NCI-H1105 (cell line): ENCODE results near the gene ZNF274.
"Not testable (repeated sequence)": the region's sequence is repeated elsewhere in the genome, so short reads cannot be mapped to it uniquely, and the experiment has no call there.

Experiments used
- DNase-seq: peaks from one replicate; lab custom pipeline; 2025; lab: John Stamatoyannopoulos, UW

Gene ZNF274

GRCh38 chr19:58182989-58183816 lies at the start of gene ZNF274:
TSS of gene ZNF274 (plus strand) at chr19:58183061. CDS start at chr19:58183966, 905 bp downstream.
- DNase-seq: peak; percentile 80

GRCh38 chr19:58134244-58134643 lies 48.6 kb upstream of the ZNF274 start:
- no peak for DNase-seq

GRCh38 chr19:58145849-58146248 lies 37.0 kb upstream of the ZNF274 start:
- no peak for DNase-seq

- not testable (repeated sequence) for DNase-seq
Observed at GRCh38 chr19:58147475-58147874, 35.4 kb upstream of the ZNF274 start.

- DNase-seq: peak; percentile 64
Observed at GRCh38 chr19:58150328-58150921, 32.4 kb upstream of the ZNF274 start, which contains the start of gene ZNF329. TSS of gene ZNF329 (minus strand) at chr19:58150789. CDS start at chr19:58129503, 21,286 bp downstream.

- no peak for DNase-seq
Observed at GRCh38 chr19:58153386-58153785, 29.5 kb upstream of the ZNF274 start.

- no peak for DNase-seq
Observed at GRCh38 chr19:58154287-58154678, 28.6 kb upstream of the ZNF274 start.

- DNase-seq: peak; percentile 86
Observed at GRCh38 chr19:58154679-58155648, 27.9 kb upstream of the ZNF274 start.

- DNase-seq: no peak
Observed at GRCh38 chr19:58157045-58157728, 25.7 kb upstream of the ZNF274 start.

GRCh38 chr19:58166268-58166667 lies 16.6 kb upstream of the ZNF274 start:
- DNase-seq: no peak

- no peak for DNase-seq
Observed at GRCh38 chr19:58166708-58167280, 16.1 kb upstream of the ZNF274 start.

- DNase-seq: no peak
Observed at GRCh38 chr19:58170860-58171259, 12.0 kb upstream of the ZNF274 start.

GRCh38 chr19:58181902-58182576 lies 822 bp upstream of the ZNF274 start:
- no peak for DNase-seq

- no peak for DNase-seq
Observed at GRCh38 chr19:58182577-58182988, 278 bp upstream of the ZNF274 start.

GRCh38 chr19:58183817-58184215 lies 955 bp downstream of the ZNF274 start:
- DNase-seq: no peak

- DNase-seq: no peak
Observed at GRCh38 chr19:58196901-58197616, 14.2 kb downstream of the ZNF274 start.

GRCh38 chr19:58203814-58204475 lies 21.1 kb downstream of the ZNF274 start:
- DNase-seq: no peak

GRCh38 chr19:58204566-58204965 lies 21.7 kb downstream of the ZNF274 start:
- no peak for DNase-seq

GRCh38 chr19:58209577-58209976 lies 26.7 kb downstream of the ZNF274 start:
- no peak for DNase-seq
